GM19193 (cell line): ENCODE results near the gene CAMK1D.

Experiments used
- POLR2A ChIP-seq: IDR thresholded peaks from 4 replicates; pipeline ENCODE4 v1.6.1; 2011; ENCODE audit not compliant: insufficient read depth, insufficient read length; ENCODE audit errors: extremely low read depth

Gene CAMK1D

GRCh38 chr10:12500381-12501303, 151.3 kb downstream of the CAMK1D start:
- no peak for TF ChIP-seq POLR2A

GRCh38 chr10:12501324-12501723, 152.0 kb downstream of the CAMK1D start:
- no peak for TF ChIP-seq POLR2A

- TF ChIP-seq POLR2A = no peak
Measured at GRCh38 chr10:12501841-12502525, 152.6 kb downstream of the CAMK1D start.

- no peak for TF ChIP-seq POLR2A
Measured at GRCh38 chr10:12502526-12503274, 153.4 kb downstream of the CAMK1D start.

- no peak for TF ChIP-seq POLR2A
Measured at GRCh38 chr10:12503311-12503710, 154.0 kb downstream of the CAMK1D start.

- no peak for TF ChIP-seq POLR2A
Measured at GRCh38 chr10:12504176-12504575, 154.8 kb downstream of the CAMK1D start.

- TF ChIP-seq POLR2A = no peak
Measured at GRCh38 chr10:12504628-12505027, 155.3 kb downstream of the CAMK1D start.

GRCh38 chr10:12505683-12506082, 156.3 kb downstream of the CAMK1D start:
- no peak for TF ChIP-seq POLR2A

- no peak for TF ChIP-seq POLR2A
Measured at GRCh38 chr10:12507165-12507850, 158.0 kb downstream of the CAMK1D start.

- TF ChIP-seq POLR2A = no peak
Measured at GRCh38 chr10:12508165-12508564, 158.8 kb downstream of the CAMK1D start.

GRCh38 chr10:12509016-12509793, 159.9 kb downstream of the CAMK1D start:
- no peak for TF ChIP-seq POLR2A

- no peak for TF ChIP-seq POLR2A
Measured at GRCh38 chr10:12509794-12510100, 160.4 kb downstream of the CAMK1D start.

- no peak for TF ChIP-seq POLR2A
Measured at GRCh38 chr10:12510501-12510941, 161.2 kb downstream of the CAMK1D start.

GRCh38 chr10:12510984-12511383, 161.6 kb downstream of the CAMK1D start:
- no peak for TF ChIP-seq POLR2A
